ENCODE results near the gene CYP4F8.

CYP4F8 gene

GRCh38 chr19:15614507-15615379 lies at the start of gene CYP4F8:
Gene CYP4F8 (plus strand): TSS chr19:15615218. CDS start chr19:15615617, 399 bp downstream.
- DNase-seq (ENCODE audit: low read depth) = no peak
- TF ChIP-seq CTCF (conservative IDR thresholded peaks at IDR 0.05; ENCODE audit: control insufficient read depth, insufficient read depth, low read depth, low read length) = no peak
- H3K4me3 ChIP-seq (ENCODE audit: control insufficient read depth, low read depth, low read length) = no peak within 1 kb of the TSS

GRCh38 chr19:15570420-15570819 lies 44.6 kb upstream of the CYP4F8 start:
- H3K4me3 ChIP-seq (ENCODE audit: control insufficient read depth, low read depth, low read length) = no peak overlapping the region
- TF ChIP-seq CTCF (conservative IDR thresholded peaks at IDR 0.05; ENCODE audit: control insufficient read depth, insufficient read depth, low read depth, low read length) = no peak
- DNase-seq (ENCODE audit: low read depth) = no peak

GRCh38 chr19:15575406-15575805 lies 39.6 kb upstream of the CYP4F8 start:
- no peak overlapping the region for H3K4me3 ChIP-seq (ENCODE audit: control insufficient read depth, low read depth, low read length)

GRCh38 chr19:15576526-15577156 lies 38.4 kb upstream of the CYP4F8 start:
- no peak overlapping the region for H3K4me3 ChIP-seq (ENCODE audit: control insufficient read depth, low read depth, low read length)
- TF ChIP-seq CTCF (conservative IDR thresholded peaks at IDR 0.05; ENCODE audit: control insufficient read depth, insufficient read depth, low read depth, low read length) = no peak
- no peak for DNase-seq (ENCODE audit: low read depth)

More at GRCh38 chr19:15575406-15575805, 39.6 kb upstream of the CYP4F8 start:
- no peak for TF ChIP-seq CTCF (conservative IDR thresholded peaks at IDR 0.05; ENCODE audit: control insufficient read depth, insufficient read depth, low read depth, low read length)
- DNase-seq (ENCODE audit: low read depth) = no peak

- TF ChIP-seq CTCF (conservative IDR thresholded peaks at IDR 0.05; ENCODE audit: control insufficient read depth, insufficient read depth, low read depth, low read length) = no peak
- no peak for DNase-seq (ENCODE audit: low read depth)
Measured at GRCh38 chr19:15577184-15577771, 37.7 kb upstream of the CYP4F8 start.

GRCh38 chr19:15583346-15583745 lies 31.7 kb upstream of the CYP4F8 start:
- no peak for TF ChIP-seq CTCF (conservative IDR thresholded peaks at IDR 0.05; ENCODE audit: control insufficient read depth, insufficient read depth, low read depth, low read length)
- DNase-seq (ENCODE audit: low read depth) = no peak
- H3K4me3 ChIP-seq (ENCODE audit: control insufficient read depth, low read depth, low read length) = no peak overlapping the region

More at GRCh38 chr19:15577184-15577771, 37.7 kb upstream of the CYP4F8 start:
- H3K4me3 ChIP-seq (ENCODE audit: control insufficient read depth, low read depth, low read length) = no peak overlapping the region

Data from fibroblast of mammary gland (primary cell).